HT1080 (cell line): ENCODE results near the gene AFAP1L1. TPM values are rescaled to one million over a fixed set of nuclear protein-coding genes. Genes with fewer than 3 reads are reported as not detected.

ENCODE experiments used
- DNase-seq: peaks from one replicate; pipeline ENCODE4 v3.0.0-alpha.2; 2015; ENCODE audit warnings: low read depth
- total RNA-seq: library from RNA; depleted of rRNA; stranded (reverse); fragments of >200 nt; shearing (Covaris generic); gene quantifications from 2 replicates; pipeline ENCODE4 v1.2.3, GENCODE V29; 2014

AFAP1L1 gene
- total RNA-seq, 1 experiment from 2014 or later = 0.98 TPM

GRCh38 chr5:149344151-149344550 lies 72.5 kb downstream of the AFAP1L1 start:
- no peak for DNase-seq

DNA sequence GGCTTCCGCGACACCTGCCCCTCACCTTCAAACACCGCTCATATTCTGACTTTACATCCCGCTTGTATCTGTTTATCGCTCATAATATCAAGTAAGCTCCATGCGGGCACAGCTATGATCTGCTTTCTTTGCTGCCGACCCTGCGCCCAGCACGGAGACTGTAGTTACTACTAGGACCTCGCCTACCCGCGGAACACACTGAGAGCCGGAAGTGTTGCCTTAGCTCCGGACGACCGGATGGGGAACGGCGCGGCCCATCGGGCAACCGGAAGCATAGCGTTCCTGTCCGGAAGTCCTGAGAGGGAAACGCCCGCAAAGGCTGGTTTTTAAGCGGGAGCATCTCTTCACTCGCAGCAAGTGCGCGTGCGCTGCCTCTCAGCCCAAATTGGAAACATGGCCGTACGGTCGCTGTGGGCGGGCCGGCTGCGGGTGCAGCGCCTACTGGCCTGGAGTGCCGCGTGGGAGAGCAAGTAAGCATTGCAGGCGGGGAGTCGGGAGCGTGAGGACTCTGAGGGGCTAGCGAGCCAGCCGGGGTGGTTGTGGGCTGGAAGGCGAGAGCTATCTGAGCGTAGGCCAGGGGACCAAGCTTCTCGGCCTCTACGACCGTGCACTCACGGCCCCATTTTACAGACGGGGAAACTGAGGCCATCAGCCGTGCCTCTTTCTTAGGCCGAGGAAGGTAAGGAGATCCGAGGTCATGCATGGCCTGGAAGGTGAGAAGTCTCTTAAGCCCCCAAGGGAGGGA lies 73.7 kb downstream of the AFAP1L1 start, which contains the start of gene GRPEL2:
TSS of gene GRPEL2 (plus strand) at position 353 of the 745 bp plus-strand sequence. CDS start at position 394, 41 bp downstream.
- peak; percentile 95 for DNase-seq

DNA sequence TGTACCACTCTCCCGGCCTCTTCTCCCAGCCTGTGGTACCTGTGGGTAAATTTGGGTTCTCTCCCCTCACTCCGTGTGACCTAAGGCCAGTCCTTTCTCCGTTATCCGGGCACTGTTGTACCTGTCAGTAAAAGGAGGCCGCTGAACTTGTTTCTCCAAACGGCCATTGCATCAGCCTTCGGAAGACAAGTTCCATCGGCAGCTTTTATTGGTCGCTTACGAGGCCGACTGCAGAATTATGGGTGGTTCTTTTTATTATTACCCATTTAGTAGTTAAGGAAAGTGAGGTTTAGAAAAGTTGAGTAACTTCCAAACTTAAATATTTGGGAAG lies 74.2 kb downstream of the AFAP1L1 start:
- no peak for DNase-seq

DNA sequence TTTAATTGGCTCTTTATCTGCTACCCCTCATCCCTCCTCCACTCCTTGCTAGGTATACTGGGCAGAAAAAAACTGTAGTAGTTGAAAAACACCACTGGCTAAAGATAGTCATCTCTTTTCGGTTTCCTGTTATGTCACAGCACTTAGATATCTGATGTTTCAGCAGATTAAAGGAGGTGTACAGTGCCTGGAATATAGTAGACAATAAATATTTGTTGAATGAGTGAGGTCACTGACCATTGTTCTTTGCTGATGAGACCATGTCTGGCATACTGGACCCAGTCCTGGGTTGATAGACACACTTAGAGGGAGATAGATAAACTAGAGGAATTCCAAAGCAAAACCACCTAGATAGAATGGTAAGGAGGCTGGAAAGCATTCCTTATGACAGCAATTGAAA lies 76.9 kb downstream of the AFAP1L1 start:
- no peak for DNase-seq

DNA sequence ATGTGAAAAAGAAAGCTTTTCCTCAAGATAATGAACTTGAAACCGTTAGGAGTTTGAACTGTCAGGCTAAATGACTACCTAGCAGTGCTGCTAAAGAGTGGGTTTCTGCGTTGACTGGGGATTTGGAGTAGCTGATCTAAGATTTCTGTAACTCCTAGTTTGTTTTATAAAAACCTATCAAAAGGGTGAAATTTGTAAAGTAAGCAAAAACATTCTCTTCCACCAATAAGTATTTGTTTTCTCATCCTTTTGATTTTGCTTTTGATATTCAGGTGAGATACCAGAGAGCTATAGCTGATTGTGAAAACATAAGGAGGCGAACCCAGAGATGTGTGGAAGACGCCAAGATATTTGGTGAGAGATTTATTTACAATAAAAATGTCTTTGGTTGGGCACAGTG lies 77.7 kb downstream of the AFAP1L1 start:
- DNase-seq = no peak

- DNase-seq = no peak
Measured at GRCh38 chr5:149352169-149352568, 80.5 kb downstream of the AFAP1L1 start.

GRCh38 chr5:149353911-149354310 lies 82.3 kb downstream of the AFAP1L1 start:
- DNase-seq = no peak

DNA sequence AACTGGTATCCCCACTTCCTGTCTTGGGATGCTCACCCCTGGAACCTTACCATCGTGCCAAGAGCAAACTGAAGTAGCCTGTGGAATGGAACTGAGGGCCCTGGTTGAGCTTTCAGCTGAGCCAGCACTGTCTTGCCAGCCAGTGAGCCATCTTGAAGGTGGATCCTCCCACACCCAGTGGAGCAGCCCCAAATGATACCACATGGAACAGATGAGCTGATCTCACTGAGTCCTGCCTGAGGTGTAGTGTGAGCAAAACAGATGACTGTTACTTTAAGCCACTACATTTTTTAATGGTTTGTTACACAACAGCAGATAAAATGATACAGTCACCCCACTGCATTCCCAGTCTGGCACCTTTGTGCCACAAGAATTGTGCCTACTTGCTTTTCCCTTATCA lies 84.0 kb downstream of the AFAP1L1 start:
- no peak for DNase-seq

- no peak for DNase-seq
Measured at GRCh38 chr5:149356391-149356790, 84.7 kb downstream of the AFAP1L1 start.

- peak; percentile 92 for DNase-seq
Measured at GRCh38 chr5:149357370-149358293, 86.0 kb downstream of the AFAP1L1 start, which contains the start of gene PCYOX1L. Gene PCYOX1L (plus strand): TSS chr5:149358046. CDS start chr5:149358069, 23 bp downstream.

DNA sequence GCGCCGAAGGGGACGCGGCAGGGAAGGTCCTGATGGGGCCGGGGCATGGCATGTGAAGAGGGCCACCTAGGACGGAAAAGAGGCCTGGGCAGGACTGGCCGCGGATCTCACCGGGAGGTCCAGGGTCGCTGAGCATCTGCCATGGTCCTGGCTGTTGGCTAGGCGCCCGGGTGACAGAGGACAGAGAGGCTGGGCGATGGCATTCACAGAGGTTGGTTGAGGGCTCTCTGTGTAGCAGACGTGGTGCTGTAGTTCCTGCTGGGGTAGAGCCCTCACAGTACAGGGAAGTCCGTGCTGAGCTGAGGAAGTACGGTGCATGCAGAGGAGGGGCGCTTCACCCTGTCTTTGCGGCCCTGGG lies 86.6 kb downstream of the AFAP1L1 start:
- no peak for DNase-seq

DNA sequence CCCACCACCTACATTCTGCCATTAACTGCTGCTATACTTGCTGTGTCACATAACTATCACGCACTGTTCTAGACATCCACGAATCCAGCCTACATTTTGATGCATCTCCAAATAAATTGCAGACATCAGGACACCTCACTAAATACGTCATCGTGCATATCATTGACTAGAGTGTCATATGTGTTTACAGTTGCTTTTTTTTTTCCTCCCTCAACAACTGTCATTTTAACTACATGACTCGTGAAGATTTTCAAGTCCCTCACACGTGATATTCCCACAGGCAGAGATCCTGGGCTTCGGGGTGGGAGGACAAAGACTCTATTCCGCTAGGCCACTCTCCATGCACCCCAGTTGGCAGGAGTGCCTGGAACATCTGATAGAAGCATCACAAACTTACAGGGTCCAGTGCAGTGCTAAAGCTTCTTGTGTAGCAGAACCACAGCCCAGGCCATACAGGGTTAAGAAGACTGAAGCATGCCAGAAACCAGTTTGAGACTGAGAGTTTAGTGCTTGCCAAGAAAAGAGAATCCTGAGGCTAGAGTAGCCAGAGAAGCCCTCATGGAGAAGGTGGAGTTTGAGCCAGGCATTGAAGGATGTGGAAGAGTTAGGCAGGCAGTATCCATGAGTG lies 87.3 kb downstream of the AFAP1L1 start:
- no peak for DNase-seq

DNA sequence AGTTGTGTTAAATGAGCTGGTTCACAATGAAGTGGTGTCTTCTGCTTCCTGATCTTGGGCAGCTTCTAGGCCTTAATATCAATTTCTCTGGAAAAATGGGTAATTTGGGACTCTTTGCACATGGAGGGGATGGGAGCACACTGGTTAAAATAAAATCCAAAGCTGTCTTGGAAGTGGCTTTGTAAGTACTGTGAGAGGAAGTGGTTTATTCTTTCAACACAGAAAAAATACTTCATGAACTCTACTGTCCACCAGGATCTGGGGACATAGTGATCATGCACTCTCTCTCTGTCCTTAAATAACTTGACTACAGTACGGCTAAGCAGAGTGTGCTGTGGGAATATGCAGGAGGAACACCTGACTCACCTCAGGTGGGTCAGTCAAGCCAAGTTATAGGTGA lies 88.6 kb downstream of the AFAP1L1 start:
- no peak for DNase-seq

- DNase-seq = no peak
Measured at GRCh38 chr5:149362541-149362940, 90.9 kb downstream of the AFAP1L1 start.

DNA sequence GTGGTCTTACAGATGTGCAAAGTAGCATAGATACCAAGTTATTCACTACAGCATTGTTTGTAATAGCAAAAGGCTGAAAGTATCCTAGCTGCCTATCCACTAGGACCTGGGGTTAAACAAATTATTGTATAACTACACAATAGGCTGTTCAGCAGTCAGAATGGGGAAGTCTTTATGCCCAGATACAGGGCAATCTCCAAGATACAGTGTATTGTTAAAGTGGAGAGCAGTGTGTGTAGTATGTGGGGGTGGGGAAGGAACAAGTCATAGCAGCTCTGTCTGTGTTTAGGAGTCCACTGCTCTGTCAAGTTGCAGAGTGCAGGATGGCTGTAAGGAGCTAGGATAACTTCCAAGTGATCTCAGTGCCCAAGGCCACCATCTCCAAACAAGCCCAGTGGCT lies 91.7 kb downstream of the AFAP1L1 start:
- DNase-seq = no peak

DNA sequence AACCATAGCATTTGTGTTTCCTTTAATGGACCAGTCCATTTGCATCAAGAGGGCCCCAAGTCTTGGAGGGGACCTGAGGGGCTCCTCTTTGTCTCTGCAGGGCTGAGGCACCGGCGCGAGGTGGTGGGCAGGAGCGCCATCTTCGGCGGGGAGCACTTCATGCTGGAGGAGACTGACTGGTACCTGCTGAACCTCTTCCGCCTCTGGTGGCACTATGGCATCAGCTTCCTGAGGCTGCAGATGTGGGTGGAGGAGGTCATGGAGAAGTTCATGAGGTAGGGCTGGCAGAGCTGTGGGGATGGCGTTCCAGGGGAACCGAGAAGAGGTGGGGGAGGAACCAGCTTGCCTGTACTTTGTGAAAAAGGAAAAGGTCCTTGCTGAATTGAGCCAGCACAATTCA lies 92.3 kb downstream of the AFAP1L1 start:
- no peak for DNase-seq

DNA sequence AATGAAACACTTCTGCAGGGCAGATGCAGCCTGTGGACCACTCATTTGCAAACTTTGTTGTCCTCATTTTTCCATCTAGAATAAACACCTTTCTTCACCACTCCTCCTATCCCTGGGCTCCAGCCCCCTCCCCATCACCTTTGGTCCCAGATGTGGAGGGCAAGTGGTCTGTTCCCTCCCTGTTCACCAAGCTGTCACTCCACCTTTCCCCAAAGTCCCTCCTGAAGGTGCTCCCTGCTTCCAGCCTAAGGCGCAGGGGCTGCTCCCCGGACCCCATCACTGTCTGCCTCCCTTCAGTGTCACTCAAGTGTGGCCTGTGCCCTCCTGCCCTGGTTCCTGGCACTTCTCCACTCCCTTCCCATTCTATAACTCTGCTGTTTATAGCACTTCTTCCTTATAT lies 93.1 kb downstream of the AFAP1L1 start:
- DNase-seq = no peak

GRCh38 chr5:149365418-149365817 lies 93.8 kb downstream of the AFAP1L1 start:
- DNase-seq = no peak

- DNase-seq = no peak
Measured at GRCh38 chr5:149366169-149366729, 94.6 kb downstream of the AFAP1L1 start.

DNA sequence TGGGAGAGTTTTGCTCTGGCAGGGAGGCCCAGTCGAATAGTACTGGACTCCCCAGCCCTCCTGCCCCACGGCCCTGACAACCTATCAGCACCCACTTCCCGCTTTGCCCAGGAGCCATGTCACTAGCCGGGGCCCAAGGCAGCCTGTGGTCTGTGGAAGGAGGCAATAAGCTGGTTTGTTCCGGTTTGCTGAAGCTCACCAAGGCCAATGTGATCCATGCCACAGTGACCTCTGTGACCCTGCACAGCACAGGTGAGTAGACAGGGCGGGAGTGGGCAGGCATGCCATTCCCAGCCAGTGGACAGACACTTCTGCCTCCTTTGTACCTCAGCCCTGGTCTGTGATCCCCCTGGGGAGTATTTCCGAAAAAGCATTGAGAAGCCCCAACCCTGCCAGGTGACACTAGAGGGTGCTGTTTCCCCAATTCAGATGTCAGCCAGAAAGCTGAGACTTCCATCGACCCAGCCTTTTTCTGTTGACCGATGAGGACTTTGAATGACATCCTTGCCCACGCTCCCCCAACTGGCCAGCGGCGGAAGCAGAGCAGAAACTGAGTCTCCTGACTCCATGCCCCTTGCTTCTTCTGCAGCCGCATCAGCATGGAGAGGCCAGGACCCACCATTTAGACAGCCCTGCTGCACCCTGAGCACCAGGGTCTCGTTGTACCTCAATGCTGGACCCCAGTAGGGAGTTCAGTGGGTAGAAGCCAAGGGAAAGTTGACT lies 95.8 kb downstream of the AFAP1L1 start:
- DNase-seq = peak; percentile 68
